GM18520 (cell line): ENCODE measurements around the gene TSHZ1.

Experiments
- ATAC-seq: cut with Tn5 transposase; IDR thresholded peaks from one replicate; pipeline ENCODE4 v1.9.1; 2021; ENCODE audit not compliant: unreplicated experiment

The TSHZ1 gene

GRCh38 chr18:75206452-75207309 is 3.9 kb upstream of the TSHZ1 start:
- ATAC-seq, result no peak

DNA sequence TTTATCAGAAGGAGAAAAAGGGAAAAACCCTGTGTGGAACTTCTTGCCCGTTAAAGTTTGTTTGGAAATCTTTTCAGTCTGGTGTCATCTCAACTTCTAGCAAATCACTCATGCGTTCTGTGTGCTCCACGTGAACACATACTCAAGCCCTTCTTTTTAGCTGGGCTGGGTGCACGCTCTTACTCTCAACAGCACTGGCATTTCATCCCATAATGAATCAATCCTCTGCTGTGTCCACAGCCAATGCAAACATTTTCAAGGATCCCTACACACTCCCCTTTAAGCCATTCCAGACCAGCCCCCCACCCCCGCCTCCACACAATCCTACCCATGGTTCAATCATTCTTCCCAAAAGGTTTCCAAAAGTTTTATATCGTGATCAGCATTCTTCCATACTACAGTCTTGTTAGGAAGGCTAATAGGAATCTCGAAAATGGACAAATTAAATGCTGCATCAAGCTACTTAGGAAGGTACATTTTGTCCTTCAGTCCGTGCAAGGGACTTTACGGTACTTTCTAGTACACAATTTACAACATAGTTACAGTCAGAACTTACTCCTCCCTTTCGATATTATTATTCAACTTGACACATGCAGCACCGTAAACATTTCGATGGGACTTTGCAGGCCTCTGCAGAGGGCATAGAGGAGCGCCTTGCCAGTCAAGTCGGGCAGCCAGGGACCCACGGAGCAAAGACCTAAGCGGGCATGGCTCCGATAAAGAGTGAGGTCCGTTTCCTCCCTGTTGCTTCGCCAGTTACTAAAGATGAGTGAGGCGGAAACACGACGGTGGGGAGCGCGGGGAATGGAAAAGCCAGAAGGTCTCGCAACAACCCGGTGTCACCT is 3.1 kb upstream of the TSHZ1 start:
- no peak for ATAC-seq

DNA sequence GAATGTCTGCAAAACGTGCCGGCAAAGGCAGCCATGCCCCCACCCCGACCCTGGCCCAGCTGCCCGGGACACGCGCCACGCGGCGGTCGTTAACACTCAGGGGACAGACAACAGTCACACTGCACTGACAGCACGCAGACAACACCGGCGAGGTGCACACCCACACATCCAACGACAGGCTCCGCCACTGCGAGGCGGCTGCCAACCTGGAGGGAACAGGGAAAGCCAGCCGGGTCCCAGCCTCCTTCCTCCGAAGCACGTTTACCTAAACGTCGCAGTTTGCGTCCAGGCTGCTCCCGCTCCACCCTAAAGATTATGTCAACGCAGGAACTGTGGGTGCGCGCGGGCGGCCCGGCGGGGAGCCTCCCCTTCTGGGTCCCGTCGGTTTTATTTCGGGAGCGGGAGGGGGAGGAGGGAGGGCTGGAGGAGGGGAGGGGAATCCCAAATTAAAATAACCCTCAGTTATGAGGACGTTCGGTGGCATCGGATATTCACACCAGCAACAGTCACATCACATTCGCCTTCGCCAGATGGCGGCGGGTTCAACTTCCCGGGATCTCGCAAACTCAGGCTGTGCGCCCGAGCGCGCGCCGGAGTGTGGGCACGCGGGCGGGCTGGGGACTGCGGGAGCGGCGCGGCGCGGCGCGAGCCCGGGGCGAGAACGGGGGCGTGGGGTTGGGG is 2.3 kb upstream of the TSHZ1 start:
- ATAC-seq, result no peak

DNA sequence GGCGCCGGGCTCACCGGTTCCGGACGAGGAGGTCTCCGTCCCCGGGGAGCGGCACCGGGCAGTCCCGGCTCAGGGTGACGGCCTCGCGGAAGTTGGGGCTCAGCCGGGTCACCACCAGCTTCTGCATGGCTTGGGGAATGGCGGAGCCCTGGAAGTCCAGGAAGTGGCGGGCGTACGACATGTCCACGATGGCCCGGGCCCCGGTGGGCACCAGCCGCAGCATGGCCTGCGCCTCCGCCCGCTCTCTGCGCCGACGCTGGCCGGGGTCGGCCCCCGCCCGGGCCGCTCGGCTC is 1.8 kb upstream of the TSHZ1 start:
- peak; percentile 9 for ATAC-seq

DNA sequence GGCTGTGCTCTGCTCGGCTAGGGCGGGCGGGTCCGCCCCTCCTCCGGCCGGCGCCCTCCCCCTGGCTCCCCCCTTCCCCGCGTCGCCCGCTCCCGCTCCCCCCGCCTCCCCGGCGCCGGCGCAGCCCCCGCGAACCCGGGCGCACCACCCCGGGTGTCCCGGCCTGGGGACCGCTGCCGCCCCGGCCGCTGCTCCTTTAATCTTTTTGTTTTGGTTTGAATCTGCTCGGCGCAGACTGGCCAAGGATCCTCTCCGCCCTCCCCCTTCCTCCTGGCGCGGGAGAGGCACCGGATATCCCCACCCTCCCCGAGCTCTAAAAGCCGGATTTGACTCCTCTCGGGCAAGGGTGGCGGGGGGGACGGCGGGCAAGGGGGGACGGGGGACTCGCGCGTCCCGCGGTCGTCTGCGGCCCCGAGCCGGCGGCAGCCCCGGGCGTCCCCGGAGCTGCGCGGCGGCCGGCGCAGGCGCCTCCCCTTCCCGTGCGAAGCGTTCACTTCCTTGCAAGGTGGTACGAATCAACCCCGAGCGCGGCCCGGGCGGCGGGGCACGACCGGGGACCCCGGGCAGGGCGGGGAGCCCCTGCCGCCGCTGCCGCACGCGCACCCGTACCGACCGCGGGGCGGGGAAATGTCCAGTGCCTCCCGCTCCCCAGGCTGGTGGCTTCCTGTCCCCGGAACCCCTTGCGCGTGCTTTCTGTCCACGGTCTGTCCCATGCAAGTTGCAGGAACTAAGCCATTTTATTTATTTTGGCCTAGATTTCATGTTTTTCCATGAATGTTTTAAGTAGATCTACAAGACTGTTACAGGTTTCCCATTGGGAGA is 1.3 kb upstream of the TSHZ1 start, which contains the start of gene PTGR3:
Gene PTGR3 (minus strand): TSS at position 11 of the 822 bp plus-strand sequence. CDS start 81 bp downstream, outside the sequence.
- peak; percentile 34 for ATAC-seq

DNA sequence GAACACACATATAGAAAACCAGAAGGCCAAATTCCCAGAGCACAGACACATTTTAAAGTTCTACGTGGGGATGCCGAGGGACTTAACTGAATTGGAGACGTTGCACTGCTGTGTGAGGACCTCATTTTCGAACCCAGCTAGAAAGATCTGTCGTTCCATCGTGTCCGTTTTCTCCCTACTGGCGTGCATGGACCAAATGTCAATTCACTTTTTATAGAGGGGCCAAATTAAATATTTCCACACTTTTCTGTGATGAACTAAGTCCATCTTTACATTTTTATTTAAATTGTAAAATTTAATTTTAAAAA is 692 bp upstream of the TSHZ1 start:
- no peak for ATAC-seq

GRCh38 chr18:75211002-75211621 is 515 bp downstream of the TSHZ1 start:
- ATAC-seq, result no peak

GRCh38 chr18:75211626-75211952 is 992 bp downstream of the TSHZ1 start:
- ATAC-seq, result no peak

- ATAC-seq, result no peak
Measured at GRCh38 chr18:75211953-75212750, 1.6 kb downstream of the TSHZ1 start.

DNA sequence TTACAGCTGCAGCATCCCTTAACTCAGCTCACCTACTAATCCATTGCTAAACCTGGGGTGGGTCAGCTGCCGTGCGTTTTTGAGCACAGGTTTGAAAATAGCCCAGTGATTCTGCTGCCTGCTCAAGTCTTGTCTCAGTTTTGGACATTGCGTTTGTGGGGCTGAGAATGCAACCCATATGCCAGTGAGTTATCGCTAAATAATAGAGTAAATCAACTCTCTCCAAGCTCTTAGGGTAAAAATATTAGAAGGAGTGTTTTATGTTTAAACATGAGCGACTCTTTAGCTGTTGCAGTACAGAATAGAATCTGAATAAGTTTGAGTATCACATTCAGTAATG is 2.1 kb downstream of the TSHZ1 start:
- ATAC-seq, result no peak

DNA sequence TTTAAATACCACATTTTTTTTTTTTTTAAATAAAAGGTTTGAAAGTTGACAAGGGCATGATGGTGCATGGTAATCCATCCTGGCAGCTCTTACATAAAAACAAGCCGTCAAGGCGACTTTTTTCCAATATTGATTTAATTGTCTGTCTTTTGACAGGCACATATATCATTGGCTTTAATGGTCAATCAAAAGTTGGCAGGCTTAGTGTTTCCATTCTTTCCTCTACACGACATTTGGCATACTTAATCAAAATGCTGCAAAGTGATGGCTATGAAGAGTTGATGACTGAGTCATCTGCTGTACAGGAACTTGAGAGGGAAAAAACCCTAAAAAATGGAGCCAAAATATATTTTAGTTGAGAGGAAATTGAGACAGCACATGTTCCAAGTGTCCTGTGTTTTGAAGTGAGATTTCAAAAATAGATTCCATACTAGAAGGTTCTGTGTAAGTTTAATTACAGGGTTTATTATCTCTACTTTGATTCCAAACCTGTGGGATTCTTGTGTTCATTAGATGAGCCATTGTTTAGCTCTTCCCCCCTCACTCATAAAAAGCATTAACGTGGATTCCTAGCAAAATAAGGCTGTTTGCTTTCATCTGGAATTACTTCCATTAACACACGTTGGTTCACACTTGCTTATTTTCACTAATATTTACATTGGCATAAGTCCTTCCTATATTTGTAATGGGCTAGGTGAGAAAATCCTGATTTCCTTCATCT is 3.2 kb downstream of the TSHZ1 start:
- no peak for ATAC-seq

DNA sequence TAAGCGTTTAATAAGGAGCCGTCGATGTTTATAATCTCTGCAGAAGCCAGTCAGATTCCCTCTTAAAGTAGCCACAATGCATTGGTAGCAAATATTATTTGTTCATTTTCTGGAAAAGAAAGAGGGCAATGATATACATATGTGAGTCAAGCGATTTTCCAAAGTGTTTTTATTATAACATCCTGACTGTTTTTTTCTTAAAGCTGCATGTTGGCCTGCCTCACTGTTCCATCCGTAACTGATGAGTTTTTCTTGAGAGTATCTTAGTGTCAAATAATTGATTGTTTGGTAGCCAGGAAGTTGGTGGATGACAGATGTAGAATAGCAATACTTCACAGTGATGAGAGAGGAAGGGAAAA is 3.7 kb downstream of the TSHZ1 start:
- no peak for ATAC-seq

DNA sequence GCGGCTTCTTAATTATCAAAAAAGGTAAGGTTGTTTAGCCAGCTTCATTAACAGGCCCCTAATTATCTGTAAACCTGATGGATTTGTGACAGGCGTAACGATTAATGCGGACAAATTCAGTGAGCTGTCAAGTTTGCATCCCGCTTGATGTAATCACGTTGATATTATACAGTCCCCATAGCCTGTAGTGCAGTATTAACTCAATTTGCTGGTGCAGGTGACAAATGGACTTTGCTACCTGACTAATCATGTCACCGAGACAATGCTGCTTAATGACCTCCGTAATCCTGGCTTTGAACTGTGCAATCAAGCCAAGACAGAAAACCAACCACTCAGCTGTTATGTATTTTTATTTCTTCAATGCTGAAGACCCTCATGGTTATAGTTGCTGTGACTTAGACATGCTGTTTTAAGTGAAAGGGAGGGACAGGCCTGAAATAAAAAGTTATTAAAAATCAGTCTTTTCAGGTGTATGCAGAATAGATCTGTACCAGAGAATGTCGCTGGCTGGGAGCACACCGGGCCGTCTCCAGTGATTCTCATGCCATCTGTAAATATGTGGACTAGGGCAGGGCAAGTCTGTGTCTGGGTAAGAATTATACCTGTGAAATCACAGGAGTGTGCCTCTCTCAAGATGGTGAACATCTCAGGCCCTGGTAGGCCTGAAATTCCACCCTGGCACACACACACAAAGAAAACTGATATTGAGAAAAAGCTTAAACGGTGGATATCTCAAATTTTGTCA is 4.3 kb downstream of the TSHZ1 start:
- no peak for ATAC-seq

DNA sequence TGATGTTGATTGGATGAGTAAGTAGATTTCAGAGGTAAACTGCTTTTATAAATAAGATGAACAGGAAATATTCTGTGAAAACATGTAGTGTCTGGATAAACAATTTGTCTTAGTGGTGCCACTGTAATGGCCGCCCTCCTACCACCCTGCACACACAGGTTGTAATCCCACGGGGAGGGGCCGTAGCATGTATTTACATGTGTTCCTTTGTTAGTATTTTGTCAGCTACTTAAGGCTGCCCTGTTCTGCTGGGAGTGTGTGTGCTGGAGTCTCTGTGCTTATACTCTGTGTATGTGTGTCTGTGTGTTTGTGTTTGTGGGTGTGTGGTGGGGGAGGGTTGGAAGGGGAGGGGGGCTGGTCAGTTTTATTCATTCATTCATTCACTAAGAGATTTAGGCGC is 5.1 kb downstream of the TSHZ1 start:
- ATAC-seq, result no peak

DNA sequence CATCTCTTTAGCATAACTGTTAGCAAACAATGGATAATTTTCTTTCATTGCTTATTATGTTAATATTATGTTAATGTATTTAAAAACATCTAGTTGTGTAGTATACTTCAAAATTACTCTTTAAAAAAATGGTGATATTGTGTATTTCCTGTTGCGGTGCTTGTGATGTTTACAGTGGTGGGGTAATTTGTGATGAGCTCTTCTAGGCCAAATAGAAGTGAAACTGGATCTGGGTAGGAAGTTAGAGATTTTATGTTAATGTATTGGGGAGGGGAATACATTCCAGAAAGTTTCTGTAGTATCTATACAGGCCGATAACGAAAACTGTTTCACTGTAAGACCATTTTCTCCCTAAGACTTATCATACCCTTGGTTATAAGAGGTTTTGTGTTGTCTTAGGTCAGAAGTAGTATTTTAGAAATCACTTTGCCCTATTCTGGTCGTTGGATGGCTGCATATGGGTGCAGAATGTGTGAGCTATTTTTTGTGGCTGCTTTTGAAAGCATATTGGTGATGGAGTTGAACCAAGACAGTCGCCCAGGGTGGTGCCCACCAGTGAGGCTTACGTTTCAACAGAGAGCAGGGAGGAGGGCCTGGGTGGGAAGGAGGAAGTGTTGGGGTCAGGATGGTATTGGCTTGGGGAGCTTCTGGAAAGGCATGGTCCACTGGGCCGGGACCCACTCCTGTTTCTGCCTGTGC is 5.8 kb downstream of the TSHZ1 start:
- ATAC-seq, result no peak

- ATAC-seq, result no peak
Measured at GRCh38 chr18:75216911-75217689, 6.5 kb downstream of the TSHZ1 start.
